ENCODE data around the gene STIM1.
A peak's percentile ranks its signal among the peaks of the same experiment; 100 is the strongest.

STIM1 gene

GRCh38 chr11:3925513-3925912 lies 70.0 kb downstream of the STIM1 start:
- DNase-seq: no peak

DNA sequence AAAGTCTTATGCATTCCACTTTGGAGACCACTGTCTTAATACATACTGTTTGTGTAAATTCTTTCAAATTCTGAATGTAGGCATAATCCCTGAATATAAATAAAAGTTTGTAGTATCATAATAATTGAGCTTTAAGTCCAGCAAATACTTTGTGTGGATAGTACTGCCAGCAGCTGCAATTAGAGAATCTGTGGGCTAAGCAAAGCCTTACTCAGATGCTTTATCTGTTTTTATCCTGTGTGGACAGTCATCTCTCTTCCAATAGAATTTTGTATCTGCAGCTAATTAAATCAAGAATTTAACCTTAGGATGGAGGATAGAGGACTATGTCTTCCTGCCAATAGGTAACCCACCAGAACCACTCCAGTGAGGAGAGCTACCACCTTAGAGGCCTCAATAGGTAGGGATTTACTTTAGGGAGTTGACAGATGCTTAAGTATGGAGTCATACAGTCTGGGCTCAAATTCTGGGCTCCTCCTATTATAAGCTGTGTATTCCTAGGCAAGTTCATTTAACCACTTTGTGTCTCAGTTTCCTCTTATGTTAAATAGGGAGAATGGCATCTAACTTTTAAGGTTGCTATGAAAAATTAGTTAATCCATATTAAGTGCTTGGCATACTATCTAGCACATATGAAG lies 71.1 kb downstream of the STIM1 start:
- no peak for DNase-seq

GRCh38 chr11:3927129-3927796 lies 71.8 kb downstream of the STIM1 start:
- no peak for DNase-seq

DNA sequence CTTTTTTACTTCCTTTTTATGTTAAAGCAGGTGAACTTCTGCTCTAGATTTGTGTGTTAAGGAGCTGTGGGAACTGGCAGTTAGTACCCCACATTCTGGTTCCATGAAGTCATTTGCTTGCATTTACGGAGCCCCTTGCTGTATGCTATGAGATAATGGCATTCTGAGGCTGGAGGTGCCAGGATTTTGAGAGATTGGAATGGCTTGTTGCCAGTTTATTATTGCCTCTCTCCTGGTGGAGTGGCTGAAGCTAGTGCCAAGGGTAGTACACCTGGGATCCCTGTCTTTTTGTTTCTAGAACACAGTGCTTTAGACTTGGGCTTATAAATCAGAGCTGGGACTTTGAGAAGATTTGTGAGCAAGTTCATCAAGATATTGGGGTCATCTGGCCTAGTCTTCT lies 73.8 kb downstream of the STIM1 start:
- no peak for DNase-seq

GRCh38 chr11:3929649-3930048 lies 74.2 kb downstream of the STIM1 start:
- no peak for DNase-seq

- no peak for DNase-seq
These were observed 77.2 kb downstream of the STIM1 start for GRCh38 chr11:3932698-3933097.

DNA sequence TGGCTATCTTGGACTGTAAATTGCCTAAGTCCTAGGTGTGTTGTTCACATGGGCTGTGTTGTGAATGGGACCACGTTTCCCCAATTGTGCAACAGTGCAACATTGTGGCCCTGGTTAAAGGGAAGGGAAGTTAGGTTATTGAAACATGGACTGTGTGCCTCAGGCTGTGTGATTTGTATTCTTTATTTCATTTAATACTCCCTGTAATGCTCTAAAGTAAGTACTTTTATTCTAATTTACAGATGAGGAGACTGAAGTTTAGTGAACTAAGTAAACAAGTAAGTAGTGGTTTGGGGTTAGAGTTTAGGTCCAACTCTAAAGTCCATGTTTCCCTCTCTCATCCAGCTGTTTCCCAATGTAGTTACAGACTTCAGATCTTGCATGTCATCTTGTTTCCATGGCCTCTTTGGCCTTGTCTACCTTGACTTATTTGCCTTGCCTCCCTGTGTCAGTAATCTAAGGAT lies 77.7 kb downstream of the STIM1 start:
- no peak for DNase-seq

DNA sequence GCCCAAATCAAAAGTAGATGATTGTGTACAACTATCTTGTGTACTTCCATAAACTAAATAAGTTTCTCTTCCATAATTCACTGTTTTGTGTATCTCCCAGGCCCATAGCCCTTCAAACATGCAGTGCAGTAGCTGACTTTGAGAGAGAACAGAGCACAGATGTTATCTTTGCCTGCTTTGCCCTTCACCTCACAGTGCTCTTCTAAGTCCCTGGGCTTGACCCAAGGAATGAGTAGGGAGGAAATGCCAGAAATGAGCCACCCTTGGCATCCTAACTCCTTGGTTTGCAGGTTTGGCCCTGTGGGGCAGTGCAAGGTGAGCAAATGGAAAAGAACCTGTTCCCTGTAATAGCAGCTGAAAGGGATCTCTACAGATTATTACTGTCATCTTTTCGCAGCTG lies 79.2 kb downstream of the STIM1 start:
- DNase-seq: no peak

DNA sequence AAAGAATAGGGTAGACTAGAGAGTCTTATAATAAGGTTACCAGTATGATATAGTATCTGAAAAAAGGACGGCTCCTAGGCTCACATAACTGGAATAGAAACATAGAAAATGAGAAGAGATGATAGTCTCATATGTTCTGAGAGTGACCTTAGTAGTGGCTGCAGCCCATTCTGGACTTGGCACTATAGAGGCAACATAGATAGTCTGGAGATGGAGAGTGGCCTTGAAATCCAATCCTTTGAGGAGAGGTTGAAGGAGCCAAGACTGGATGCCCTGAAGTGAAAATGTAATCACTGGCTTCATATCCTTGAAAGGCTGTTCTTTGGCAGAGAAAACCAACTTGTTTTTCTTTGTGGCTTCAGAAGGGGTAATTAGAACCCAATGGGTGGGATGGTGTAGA lies 81.1 kb downstream of the STIM1 start:
- no peak for DNase-seq

GRCh38 chr11:3939211-3939610 lies 83.7 kb downstream of the STIM1 start:
- no peak for DNase-seq

GRCh38 chr11:3939651-3940190 lies 84.3 kb downstream of the STIM1 start:
- DNase-seq: no peak

DNA sequence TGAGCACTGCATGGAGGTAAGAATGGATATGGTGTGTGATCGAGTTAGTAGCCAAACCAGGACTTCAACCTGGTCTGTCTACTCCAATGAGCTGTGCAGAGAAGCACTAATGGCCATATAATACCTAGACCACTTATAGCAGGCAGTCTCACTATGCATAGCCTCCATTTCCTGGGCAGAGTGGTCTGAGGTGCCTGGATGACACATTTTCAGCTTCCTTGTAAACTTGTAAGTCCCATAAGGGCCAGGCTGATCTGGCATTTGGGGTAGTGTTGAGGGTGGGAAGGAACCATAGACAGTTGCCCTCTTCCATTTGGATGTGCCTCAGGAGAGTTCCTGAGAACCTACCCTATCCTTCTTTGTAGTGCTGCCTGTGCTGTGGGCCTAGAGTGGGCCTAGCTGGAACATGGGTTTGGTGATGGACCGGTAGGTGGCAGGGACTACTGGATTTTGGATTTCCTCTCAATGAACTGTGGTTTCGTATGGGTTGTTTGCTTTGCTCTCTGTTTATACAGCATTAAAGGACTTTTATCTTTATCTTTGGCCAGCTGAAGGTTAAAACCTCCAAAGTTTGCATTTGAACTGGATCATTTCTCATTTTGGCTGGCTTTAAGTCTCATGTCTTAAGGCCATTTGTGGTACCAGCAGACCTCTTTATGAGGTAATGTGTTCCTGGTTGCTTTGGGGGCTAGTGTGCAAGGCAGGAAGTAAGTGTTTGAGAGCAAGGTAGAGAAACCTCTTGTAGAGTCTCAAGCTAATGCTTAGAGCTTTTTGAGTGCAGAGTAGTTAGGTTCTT lies 86.9 kb downstream of the STIM1 start:
- no peak for DNase-seq

GRCh38 chr11:3942956-3943497 lies 87.6 kb downstream of the STIM1 start:
- DNase-seq: no peak

DNA sequence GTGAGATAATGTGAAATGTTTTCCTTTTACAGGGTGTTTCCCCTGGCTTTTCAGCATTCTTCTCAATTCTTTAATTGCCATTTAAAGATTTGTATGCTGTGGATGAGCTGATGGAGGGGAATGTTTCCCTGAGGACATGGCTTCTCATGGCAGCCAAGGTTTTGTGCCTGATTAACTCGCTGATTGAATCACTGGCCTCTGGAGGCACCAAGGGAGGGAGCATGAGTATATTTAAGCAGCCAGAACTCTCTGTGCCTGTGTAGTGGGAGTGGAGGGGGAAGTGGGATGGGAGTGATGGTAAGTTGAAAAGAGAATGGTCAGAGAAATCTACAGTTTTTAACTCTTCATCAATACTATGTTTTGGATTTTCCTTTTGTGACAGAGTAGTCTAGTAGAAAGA lies 88.7 kb downstream of the STIM1 start:
- DNase-seq: no peak

- no peak for DNase-seq
These were observed 91.1 kb downstream of the STIM1 start for GRCh38 chr11:3946455-3947017.

- peak; percentile 51 for DNase-seq
These were observed 91.6 kb downstream of the STIM1 start for GRCh38 chr11:3947061-3947460.

- no peak for DNase-seq
These were observed 93.7 kb downstream of the STIM1 start for GRCh38 chr11:3949125-3949524.

DNA sequence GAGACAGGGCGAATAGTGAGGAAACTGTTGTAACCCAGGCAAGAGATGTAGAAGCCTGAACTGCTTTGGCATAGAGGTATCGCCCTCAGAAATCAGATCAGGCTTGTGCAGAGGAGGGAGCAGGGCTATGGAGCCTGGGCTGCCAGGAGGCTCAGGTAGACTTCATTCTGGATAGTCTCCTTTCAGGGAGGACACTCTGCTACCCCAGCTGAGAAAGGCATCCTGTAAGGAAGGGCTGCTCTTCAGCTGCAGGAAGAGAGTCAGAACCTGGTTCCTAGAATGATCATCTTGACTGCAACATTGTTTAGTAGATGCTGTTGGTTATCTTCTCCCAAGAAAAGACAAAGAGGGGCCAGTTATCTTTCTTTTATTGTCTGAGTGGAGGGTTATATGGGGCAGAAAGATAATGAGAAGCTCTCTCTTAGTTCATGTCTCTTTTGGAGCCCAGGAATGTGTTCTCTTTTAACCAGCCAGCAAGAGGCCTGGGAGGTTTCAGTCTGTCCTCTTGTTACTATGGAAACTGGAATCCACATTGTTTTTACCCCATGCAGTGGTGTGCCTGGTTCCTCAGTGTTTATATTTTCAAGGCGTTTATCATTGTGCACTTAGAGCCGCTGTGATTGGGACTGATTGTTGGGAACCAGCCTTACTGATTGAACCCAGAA lies 95.7 kb downstream of the STIM1 start:
- DNase-seq: no peak

DNA sequence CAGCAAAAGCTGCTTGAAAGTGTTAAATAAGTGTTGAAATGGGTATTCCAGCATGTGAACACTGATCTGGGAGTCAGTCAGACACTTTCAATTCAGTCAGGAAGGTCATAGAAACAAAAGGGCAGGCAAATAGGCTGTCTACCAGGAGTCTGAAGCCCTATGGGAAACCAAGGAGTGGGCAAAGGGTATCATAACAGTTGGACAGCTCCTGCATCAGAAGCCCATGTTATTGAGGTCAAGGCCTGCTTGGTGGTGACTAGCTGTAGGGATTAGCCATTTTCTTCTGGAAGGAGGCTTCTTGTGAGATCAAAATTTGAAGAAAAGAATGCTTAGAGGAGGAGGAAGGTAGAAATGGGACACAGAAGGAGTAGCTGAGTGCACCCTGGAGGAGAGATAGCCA lies 97.3 kb downstream of the STIM1 start:
- no peak for DNase-seq

DNA sequence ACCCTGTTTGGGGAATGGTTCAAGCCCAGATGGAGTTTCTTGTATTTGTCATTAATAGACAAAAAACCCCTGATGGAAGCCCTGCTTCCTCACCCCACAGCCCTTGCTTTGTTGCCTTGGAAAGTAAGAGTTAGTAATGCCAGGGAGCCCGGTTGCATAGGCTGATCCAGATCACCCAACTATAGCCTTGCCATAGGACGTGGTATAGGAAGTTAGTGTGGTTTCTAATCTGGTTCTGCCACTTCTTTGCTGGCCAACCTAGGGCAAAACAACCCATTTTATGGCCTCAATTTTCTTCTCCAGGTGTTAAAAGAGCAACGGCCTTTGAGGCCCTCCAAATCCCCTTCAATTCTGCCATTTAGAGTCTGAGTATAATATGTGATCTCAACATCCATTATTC lies 97.9 kb downstream of the STIM1 start:
- DNase-seq: no peak

DNA sequence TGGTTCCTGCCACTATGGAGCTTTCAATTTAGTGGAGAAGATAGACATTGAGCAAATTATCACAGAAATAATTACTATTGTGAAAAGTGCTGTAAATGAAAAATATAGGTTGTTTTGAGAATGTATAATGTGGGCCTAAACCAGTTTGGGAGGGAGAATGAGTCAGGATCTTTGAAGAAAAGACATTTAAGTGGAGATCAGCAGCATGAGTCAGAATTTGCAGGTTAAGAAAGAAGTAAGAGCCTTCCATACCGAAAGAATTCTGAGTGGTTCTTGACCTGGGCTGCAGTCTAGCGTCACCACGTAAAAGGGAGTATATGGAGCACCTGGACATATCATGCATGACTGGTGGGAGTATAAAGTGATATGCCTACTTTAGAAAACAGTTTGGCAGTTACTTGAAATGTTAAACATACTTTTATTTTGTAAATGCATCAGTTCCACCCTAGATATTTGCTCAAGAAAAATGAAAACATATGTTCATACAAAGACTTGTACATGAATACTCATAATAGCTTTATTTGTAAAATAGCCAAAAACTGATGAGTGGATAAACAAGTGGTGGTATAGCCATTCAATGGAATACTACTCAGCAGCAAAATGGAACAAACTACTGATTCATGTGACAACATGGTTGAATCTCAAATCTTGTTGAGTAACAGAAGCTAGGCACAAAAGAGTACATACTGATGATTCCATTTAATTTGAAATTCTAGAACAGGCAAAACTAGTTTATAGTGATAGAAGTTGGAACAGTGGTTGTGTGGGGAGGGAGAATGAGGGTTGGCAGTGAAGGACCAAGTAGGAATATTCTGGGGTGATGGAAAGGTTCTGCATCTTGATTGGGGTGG lies 99.2 kb downstream of the STIM1 start:
- DNase-seq: no peak

GRCh38 chr11:3955299-3955665 lies 99.8 kb downstream of the STIM1 start:
- DNase-seq: no peak

Measured in NK-92 treated with Interleukin-12 subunit alpha and Interleukin-12 subunit beta, amount 100 ng/mL, for 24 hours (cell line).